Neural cell (in vitro differentiated cells): ENCODE measurements around the gene ATXN7L1. TPM values are rescaled to one million over a fixed set of nuclear protein-coding genes. Genes with fewer than 3 reads are reported as not detected.

ENCODE experiments used
- H2AFZ ChIP-seq: fragments of 200-600, 300-800 bp; sonication (generic), shearing (Covaris generic); 2 replicates; pipeline ENCODE4 v1.6.0; 2014; ENCODE audit warnings: low read depth, mild to moderate bottlenecking, antibody characterized with exemption, low read length, moderate library complexity
- H3F3A ChIP-seq: fragments of 200-600 bp; shearing (Covaris generic); 2 replicates; pipeline ENCODE4 v1.6.1; 2016; ENCODE audit warnings: mild to moderate bottlenecking, moderate library complexity, mixed read lengths, antibody characterized with exemption, low read length; ENCODE audit not compliant: insufficient read depth, poor library complexity, severe bottlenecking
- H3K27ac ChIP-seq: fragments of 200-600, 300-800 bp; sonication (generic), shearing (Covaris generic); 2 replicates; pipeline ENCODE4 v1.5.1; 2014; ENCODE audit warnings: mild to moderate bottlenecking, low read length, moderate library complexity
- H3K27me3 ChIP-seq: fragments of 300-800, 200-600 bp; sonication (generic), shearing (Covaris generic); 2 replicates; pipeline ENCODE4 v1.6.0; 2014; ENCODE audit warnings: mild to moderate bottlenecking, low read depth, low read length, moderate library complexity; ENCODE audit not compliant: insufficient read depth
- H3K36me3 ChIP-seq: fragments of 300-800, 200-600 bp; sonication (generic), shearing (Covaris generic); 2 replicates; pipeline ENCODE4 v1.5.1; 2014; ENCODE audit warnings: mild to moderate bottlenecking, antibody characterized with exemption, low read length, moderate library complexity; ENCODE audit not compliant: insufficient read depth
- H3K4me2 ChIP-seq: fragments of 300-800, 200-600 bp; sonication (generic), shearing (Covaris generic); 2 replicates; pipeline ENCODE4 v1.6.0; 2014; ENCODE audit warnings: mild to moderate bottlenecking, low read length
- H3K4me3 ChIP-seq: fragments of 300-800, 200-600 bp; sonication (generic), shearing (Covaris generic); 2 replicates; pipeline ENCODE4 v1.5.1; 2014; ENCODE audit warnings: mild to moderate bottlenecking, low read length, moderate library complexity
- H3K79me2 ChIP-seq: fragments of 200-600 bp; shearing (Covaris generic); replicated peaks from 2 replicates; pipeline ENCODE4 v1.6.0; 2014; ENCODE audit warnings: mild to moderate bottlenecking, low read length, moderate library complexity; ENCODE audit not compliant: insufficient read depth
- H3K9ac ChIP-seq: fragments of 300-800, 200-600 bp; sonication (generic), shearing (Covaris generic); 2 replicates; pipeline ENCODE4 v1.6.1; 2016; ENCODE audit warnings: mild to moderate bottlenecking, low read length, mixed read lengths
- H3K9me2 ChIP-seq: fragments of 200-600 bp; shearing (Covaris generic); 2 replicates; pipeline ENCODE4 v1.6.1; 2016; ENCODE audit warnings: mild to moderate bottlenecking, low read length, mixed read lengths; ENCODE audit not compliant: insufficient read depth
- H3K9me3 ChIP-seq: fragments of 200-600, 300-800 bp; sonication (generic), shearing (Covaris generic); 2 replicates; pipeline ENCODE4 v1.6.1; 2016; ENCODE audit warnings: mild to moderate bottlenecking, mixed run types, low read length, moderate library complexity, mixed read lengths
- H4K20me1 ChIP-seq: fragments of 200-600 bp; shearing (Covaris generic); 2 replicates; pipeline ENCODE4 v1.6.1; 2016; ENCODE audit warnings: mild to moderate bottlenecking, mixed run types; ENCODE audit not compliant: insufficient read depth
- EP300 ChIP-seq: fragments of 450-650 bp; conservative IDR thresholded peaks from 2 replicates; pipeline ENCODE4 v1.6.1; 2014; ENCODE audit warnings: antibody characterized with exemption, mild to moderate bottlenecking, moderate library complexity; ENCODE audit not compliant: poor library complexity, severe bottlenecking
- EZH2 ChIP-seq: fragments of 200-600, 300-800 bp; shearing (Covaris generic), sonication (generic); IDR thresholded peaks from 2 replicates; pipeline ENCODE4 v1.6.1; 2014; ENCODE audit warnings: antibody characterized with exemption, low read length, borderline replicate concordance, mild to moderate bottlenecking; ENCODE audit not compliant: insufficient read depth, poor library complexity, severe bottlenecking
- MXI1 ChIP-seq: fragments of 450-650 bp; conservative IDR thresholded peaks from 2 replicates; pipeline ENCODE4 v1.6.1; 2014; ENCODE audit warnings: antibody characterized with exemption, mild to moderate bottlenecking; ENCODE audit not compliant: poor library complexity, severe bottlenecking
- POLR2AphosphoS5 ChIP-seq: IDR thresholded peaks from 2 replicates; pipeline ENCODE4 v1.6.1; 2012
- RAD21 ChIP-seq: fragments of 450-650 bp; conservative IDR thresholded peaks from 2 replicates; pipeline ENCODE4 v1.6.1; 2014; ENCODE audit warnings: antibody characterized with exemption, mild to moderate bottlenecking, moderate library complexity
- SMC3 ChIP-seq: fragments of 450-650 bp; conservative IDR thresholded peaks from 2 replicates; pipeline ENCODE4 v1.6.1; 2014; ENCODE audit warnings: antibody characterized with exemption, mild to moderate bottlenecking, moderate library complexity; ENCODE audit not compliant: poor library complexity
- TAF1 ChIP-seq: IDR thresholded peaks from 2 replicates; pipeline ENCODE4 v1.6.1; 2012; ENCODE audit warnings: low read depth
- polyA plus RNA-seq: library from polyadenylated mRNA; depleted of rRNA; stranded (reverse); fragments of >200 nt; gene quantifications from 2 replicates; pipeline ENCODE4 v1.2.3, GENCODE V29; 2014
- TF ChIP-seq, protein P1 (sequence below): IDR thresholded peaks from 2 replicates; pipeline ENCODE4 v1.6.1; 2012; ENCODE audit warnings: borderline replicate concordance
- TF ChIP-seq, protein P2 (sequence below): fragments of 450-650 bp; IDR thresholded peaks from 2 replicates; pipeline ENCODE4 v1.5.1; 2014; ENCODE audit warnings: antibody characterized with exemption, mild to moderate bottlenecking, moderate library complexity; ENCODE audit not compliant: poor library complexity, severe bottlenecking

ATXN7L1 gene
- polyA plus RNA-seq, 1 donor from 2014 or later, result 4.3 TPM

- Histone ChIP-seq H3K4me2 (no peak overlapping the region), H3K36me3 (no peaks in the 10 kb centered on the region), H3K9ac (no peak overlapping the region), H2AFZ (no peak overlapping the region), H3K27ac (no peak overlapping the region), H3K27me3 (no peaks in the 10 kb centered on the region), H3K79me2 (no peaks in the 10 kb centered on the region), H3K9me3 (no peaks in the 10 kb centered on the region), H3F3A (no peaks in the 10 kb centered on the region), H3K4me3 (no peak overlapping the region), H3K9me2 (no peaks in the 10 kb centered on the region), H4K20me1 (no peaks in the 10 kb centered on the region)
- TF ChIP-seq POLR2AphosphoS5 (no peak), TAF1 (no peak), SMC3 (no peak), EZH2 (no peak)
- TF ChIP-seq, protein P1, sequence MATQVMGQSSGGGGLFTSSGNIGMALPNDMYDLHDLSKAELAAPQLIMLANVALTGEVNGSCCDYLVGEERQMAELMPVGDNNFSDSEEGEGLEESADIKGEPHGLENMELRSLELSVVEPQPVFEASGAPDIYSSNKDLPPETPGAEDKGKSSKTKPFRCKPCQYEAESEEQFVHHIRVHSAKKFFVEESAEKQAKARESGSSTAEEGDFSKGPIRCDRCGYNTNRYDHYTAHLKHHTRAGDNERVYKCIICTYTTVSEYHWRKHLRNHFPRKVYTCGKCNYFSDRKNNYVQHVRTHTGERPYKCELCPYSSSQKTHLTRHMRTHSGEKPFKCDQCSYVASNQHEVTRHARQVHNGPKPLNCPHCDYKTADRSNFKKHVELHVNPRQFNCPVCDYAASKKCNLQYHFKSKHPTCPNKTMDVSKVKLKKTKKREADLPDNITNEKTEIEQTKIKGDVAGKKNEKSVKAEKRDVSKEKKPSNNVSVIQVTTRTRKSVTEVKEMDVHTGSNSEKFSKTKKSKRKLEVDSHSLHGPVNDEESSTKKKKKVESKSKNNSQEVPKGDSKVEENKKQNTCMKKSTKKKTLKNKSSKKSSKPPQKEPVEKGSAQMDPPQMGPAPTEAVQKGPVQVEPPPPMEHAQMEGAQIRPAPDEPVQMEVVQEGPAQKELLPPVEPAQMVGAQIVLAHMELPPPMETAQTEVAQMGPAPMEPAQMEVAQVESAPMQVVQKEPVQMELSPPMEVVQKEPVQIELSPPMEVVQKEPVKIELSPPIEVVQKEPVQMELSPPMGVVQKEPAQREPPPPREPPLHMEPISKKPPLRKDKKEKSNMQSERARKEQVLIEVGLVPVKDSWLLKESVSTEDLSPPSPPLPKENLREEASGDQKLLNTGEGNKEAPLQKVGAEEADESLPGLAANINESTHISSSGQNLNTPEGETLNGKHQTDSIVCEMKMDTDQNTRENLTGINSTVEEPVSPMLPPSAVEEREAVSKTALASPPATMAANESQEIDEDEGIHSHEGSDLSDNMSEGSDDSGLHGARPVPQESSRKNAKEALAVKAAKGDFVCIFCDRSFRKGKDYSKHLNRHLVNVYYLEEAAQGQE, result no peak
Observed at GRCh38 chr7:105835441-105835840, 41.0 kb downstream of the ATXN7L1 start.

DNA sequence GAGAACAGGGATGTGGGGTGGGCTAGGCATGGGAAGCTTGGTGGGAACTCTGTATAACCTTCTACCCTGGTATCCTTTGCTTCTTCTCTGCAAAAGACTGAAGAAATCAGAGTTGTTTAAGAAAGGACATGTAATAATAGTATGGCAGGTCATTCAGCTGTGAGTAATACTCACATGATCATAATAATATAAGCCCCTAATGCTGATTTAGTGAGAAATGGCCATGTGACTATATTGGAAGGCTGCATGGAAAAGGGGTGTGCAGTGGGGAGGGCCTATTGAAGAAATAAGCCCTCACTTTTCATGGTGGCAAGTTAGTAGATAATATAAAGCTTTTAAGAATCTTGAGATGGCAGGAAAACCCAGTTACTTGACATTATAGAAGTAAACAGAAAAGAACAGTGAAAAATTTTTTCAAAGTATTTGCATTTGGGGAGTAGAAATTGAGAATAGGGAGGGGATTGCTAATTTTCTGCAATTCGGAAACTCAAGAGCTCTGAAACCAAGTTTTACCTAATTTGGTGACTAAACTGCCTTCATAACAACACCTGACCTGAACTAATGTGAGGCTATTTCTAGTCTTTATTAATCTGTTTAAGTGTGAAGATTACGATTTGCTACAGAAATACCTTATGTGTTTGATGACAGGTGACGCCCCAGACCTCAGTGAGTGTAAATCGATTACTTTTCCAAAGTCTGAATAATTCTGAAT lies 44.4 kb downstream of the ATXN7L1 start:
- Histone ChIP-seq H3K27me3 (no peaks in the 10 kb centered on the region), H4K20me1 (no peaks in the 10 kb centered on the region), H3K27ac (no peak overlapping the region), H3K4me2 (no peak overlapping the region), H3K4me3 (no peak overlapping the region), H3K79me2 (no peaks in the 10 kb centered on the region), H2AFZ (no peak overlapping the region), H3K36me3 (no peaks in the 10 kb centered on the region), H3K9me3 (no peaks in the 10 kb centered on the region), H3F3A (no peaks in the 10 kb centered on the region), H3K9ac (no peak overlapping the region), H3K9me2 (no peaks in the 10 kb centered on the region)
- TF ChIP-seq MXI1 (no peak), EP300 (no peak), SMC3 (no peak), TAF1 (no peak), POLR2AphosphoS5 (no peak), RAD21 (no peak), EZH2 (no peak)
- TF ChIP-seq, protein P2, sequence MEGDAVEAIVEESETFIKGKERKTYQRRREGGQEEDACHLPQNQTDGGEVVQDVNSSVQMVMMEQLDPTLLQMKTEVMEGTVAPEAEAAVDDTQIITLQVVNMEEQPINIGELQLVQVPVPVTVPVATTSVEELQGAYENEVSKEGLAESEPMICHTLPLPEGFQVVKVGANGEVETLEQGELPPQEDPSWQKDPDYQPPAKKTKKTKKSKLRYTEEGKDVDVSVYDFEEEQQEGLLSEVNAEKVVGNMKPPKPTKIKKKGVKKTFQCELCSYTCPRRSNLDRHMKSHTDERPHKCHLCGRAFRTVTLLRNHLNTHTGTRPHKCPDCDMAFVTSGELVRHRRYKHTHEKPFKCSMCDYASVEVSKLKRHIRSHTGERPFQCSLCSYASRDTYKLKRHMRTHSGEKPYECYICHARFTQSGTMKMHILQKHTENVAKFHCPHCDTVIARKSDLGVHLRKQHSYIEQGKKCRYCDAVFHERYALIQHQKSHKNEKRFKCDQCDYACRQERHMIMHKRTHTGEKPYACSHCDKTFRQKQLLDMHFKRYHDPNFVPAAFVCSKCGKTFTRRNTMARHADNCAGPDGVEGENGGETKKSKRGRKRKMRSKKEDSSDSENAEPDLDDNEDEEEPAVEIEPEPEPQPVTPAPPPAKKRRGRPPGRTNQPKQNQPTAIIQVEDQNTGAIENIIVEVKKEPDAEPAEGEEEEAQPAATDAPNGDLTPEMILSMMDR, result no peak
- TF ChIP-seq, protein P1, result no peak
